Measurements from ENCODE around the gene PALLD. TPM values are rescaled to one million over a fixed set of nuclear protein-coding genes. Genes with fewer than 3 reads are reported as not detected.

Gene PALLD
- total RNA-seq, 2 experiments from 2014 or later = 0.49 to 0.78 TPM

DNA sequence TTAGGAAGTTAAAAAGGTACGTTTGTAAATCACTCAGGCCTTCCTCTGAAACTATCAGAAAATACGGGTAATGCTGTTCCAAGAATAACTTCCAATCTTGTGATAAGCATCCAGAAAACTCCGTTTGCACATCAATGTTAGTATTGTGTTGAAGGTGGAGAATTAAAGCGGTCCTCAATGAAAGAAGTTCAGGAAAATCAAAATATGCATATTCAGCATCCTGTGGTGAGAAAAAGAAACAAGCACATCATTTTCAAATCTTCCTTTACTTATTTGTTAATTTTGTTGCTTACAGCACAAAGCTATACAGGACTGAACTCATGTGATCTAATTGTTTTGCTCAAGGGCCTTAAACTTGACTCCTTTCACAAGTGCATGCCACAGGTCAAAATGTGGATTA lies 35.0 kb upstream of the PALLD start:
- DNase-seq (no peak), ATAC-seq (ENCODE audit: poor library complexity) (no peak)
- TF ChIP-seq, protein P1, sequence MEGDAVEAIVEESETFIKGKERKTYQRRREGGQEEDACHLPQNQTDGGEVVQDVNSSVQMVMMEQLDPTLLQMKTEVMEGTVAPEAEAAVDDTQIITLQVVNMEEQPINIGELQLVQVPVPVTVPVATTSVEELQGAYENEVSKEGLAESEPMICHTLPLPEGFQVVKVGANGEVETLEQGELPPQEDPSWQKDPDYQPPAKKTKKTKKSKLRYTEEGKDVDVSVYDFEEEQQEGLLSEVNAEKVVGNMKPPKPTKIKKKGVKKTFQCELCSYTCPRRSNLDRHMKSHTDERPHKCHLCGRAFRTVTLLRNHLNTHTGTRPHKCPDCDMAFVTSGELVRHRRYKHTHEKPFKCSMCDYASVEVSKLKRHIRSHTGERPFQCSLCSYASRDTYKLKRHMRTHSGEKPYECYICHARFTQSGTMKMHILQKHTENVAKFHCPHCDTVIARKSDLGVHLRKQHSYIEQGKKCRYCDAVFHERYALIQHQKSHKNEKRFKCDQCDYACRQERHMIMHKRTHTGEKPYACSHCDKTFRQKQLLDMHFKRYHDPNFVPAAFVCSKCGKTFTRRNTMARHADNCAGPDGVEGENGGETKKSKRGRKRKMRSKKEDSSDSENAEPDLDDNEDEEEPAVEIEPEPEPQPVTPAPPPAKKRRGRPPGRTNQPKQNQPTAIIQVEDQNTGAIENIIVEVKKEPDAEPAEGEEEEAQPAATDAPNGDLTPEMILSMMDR (IDR thresholded peaks at IDR 0.05) = no peak
- no peaks in the 10 kb centered on the region for H3K9me3 ChIP-seq (ENCODE audit: control insufficient read depth in 1 of 2, insufficient read depth in 1 of 2, low read length in 2 of 2)
- no peak overlapping the region for H3K27ac ChIP-seq (ENCODE audit: low read depth in 1 of 2, low read length in 2 of 2)
- H3K4me1 ChIP-seq (ENCODE audit: insufficient read depth, low read length) = no peaks in the 10 kb centered on the region
- CTCF ChIA-PET = no interaction called here
- no peaks in the 10 kb centered on the region for H3K27me3 ChIP-seq (ENCODE audit: control insufficient read depth in 1 of 2, insufficient read depth in 2 of 2, low read length in 2 of 2)
- H3K4me3 ChIP-seq (ENCODE audit: low read length) = no peak overlapping the region
- Mint-ChIP-seq H3K4me1 (ENCODE audit: low read depth) (peaks cover 4% of the 10 kb centered on the region), H3K4me3 (no peak overlapping the region), H3K9me3 (no peaks in the 10 kb centered on the region), H3K36me3 (ENCODE audit: low read depth) (peaks cover 82% of the 10 kb centered on the region), H3K27me3 (no peaks in the 10 kb centered on the region), H3K27ac (no peak overlapping the region)
- POLR2A ChIA-PET = no interaction called here
- intact Hi-C loops (cut with DNase I, micrococcal nuclease) = no loop called here
- H3K36me3 ChIP-seq (ENCODE audit: insufficient read depth, low read length) = peaks cover 23% of the 10 kb centered on the region

DNA sequence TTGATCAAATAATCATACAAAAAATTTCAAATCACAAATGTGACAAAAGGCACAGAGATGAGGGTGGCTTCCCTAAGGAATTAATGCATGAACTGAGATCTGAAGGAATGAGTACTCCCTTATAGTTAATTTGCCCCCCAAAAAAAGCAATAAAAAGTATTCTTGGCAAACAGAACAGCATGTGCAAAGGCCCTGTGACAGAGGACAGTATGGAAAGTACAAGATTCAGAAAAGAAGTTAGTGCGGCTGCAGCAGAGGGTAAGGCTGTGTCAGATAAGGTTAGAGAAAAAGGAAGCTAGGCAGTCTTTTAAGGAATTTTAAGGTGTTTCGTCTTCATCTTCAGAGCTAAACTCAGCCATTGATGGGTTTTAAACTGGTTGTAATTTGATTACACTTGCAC lies 23.9 kb upstream of the PALLD start:
- Histone ChIP-seq H3K27ac (ENCODE audit: low read depth in 1 of 2, low read length in 2 of 2) (no peak overlapping the region), H3K9me3 (ENCODE audit: control insufficient read depth in 1 of 2, insufficient read depth in 1 of 2, low read length in 2 of 2) (peaks cover 0 to 4% of the 10 kb centered on the region in 2 experiments), H3K4me3 (ENCODE audit: low read length) (no peak overlapping the region), H3K36me3 (ENCODE audit: insufficient read depth, low read length) (peaks cover 50% of the 10 kb centered on the region), H3K4me1 (ENCODE audit: insufficient read depth, low read length) (peaks cover 7% of the 10 kb centered on the region), H3K27me3 (ENCODE audit: control insufficient read depth in 1 of 2, insufficient read depth in 2 of 2, low read length in 2 of 2) (no peaks in the 10 kb centered on the region)
- Mint-ChIP-seq H3K4me3 (no peak overlapping the region), H3K36me3 (ENCODE audit: low read depth) (peaks cover 74% of the 10 kb centered on the region), H3K4me1 (ENCODE audit: low read depth) (peaks cover 52% of the 10 kb centered on the region), H3K27me3 (no peaks in the 10 kb centered on the region), H3K27ac (peak overlapping the region; percentile 2), H3K9me3 (no peaks in the 10 kb centered on the region)
- intact Hi-C loops (cut with DNase I, micrococcal nuclease) = loop anchor here in 1 of 2 experiments (10.0 kb wide), 1 partner anchor 532 kb away; no protein-coding TSS in a partner anchor
- ChIA-PET CTCF (interaction anchor here (1.1 kb wide), 1 partner anchor 9 kb away, joined by 4 read pairs; no protein-coding TSS in a partner anchor), POLR2A (interaction anchor here (1.2 kb wide), 1 partner anchor 8 kb away, joined by 4 read pairs; the partner anchor contains the start of gene DDX60L)
- no peak for ATAC-seq (ENCODE audit: poor library complexity)
- TF ChIP-seq, protein P1 (IDR thresholded peaks at IDR 0.05) = no peak
- DNase-seq = no peak

DNA sequence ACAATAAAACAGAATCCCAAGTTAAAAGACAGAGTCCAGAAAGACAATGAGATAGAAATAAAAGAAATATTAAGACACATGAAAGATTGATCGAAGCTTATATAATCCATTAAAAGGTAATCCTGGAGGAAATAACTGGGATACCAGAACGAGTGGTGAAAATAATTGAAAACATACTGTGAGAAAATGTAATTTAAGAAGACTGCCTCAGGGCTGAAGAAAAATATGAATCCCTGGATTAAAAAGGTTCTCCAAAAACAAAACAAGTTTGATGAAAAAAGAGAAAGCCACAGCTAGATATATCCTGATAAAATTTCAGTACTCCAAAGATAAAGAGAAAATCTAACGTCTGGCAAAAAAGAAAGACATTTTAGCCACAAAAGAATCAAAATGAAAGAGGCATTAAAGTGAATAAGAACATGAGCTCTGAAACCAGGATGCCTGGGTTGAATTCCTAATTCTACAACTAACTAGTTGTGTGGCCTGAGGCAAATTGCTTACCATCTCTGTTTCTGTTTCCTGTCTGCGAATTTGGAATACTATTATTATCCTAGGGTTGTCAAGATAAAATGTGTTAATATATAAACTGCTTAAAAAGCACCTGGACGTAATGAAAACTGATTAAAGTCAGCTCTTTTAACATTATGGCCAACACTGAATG lies 22.1 kb upstream of the PALLD start:
- ATAC-seq (ENCODE audit: poor library complexity) (no peak), DNase-seq (no peak)
- Mint-ChIP-seq H3K4me1 (ENCODE audit: low read depth) (peaks cover 66% of the 10 kb centered on the region), H3K4me3 (no peak overlapping the region), H3K36me3 (ENCODE audit: low read depth) (peaks cover 64% of the 10 kb centered on the region), H3K9me3 (no peaks in the 10 kb centered on the region), H3K27ac (peak overlapping the region; percentile 55), H3K27me3 (no peaks in the 10 kb centered on the region)
- ChIA-PET CTCF (no interaction called here), POLR2A (interaction anchor here (1.4 kb wide), 1 partner anchor 157 kb away, joined by 4 read pairs; the partner anchor contains the start of gene DDX60)
- no peak overlapping the region for H3K27ac ChIP-seq (ENCODE audit: low read depth in 1 of 2, low read length in 2 of 2)
- H3K4me3 ChIP-seq (ENCODE audit: low read length) = no peak overlapping the region
- no peaks in the 10 kb centered on the region for H3K27me3 ChIP-seq (ENCODE audit: control insufficient read depth in 1 of 2, insufficient read depth in 2 of 2, low read length in 2 of 2)
- no peaks in the 10 kb centered on the region for H3K9me3 ChIP-seq (ENCODE audit: control insufficient read depth in 1 of 2, insufficient read depth in 1 of 2, low read length in 2 of 2)
- peaks cover 34% of the 10 kb centered on the region for H3K36me3 ChIP-seq (ENCODE audit: insufficient read depth, low read length)
- peaks cover 16% of the 10 kb centered on the region for H3K4me1 ChIP-seq (ENCODE audit: insufficient read depth, low read length)
- intact Hi-C loops (cut with DNase I, micrococcal nuclease) = loop anchor here in 1 of 2 experiments (5.0 to 10.0 kb wide), 2 partner anchors 530 to 1143 kb away; no protein-coding TSS in a partner anchor
- TF ChIP-seq, protein P1 (IDR thresholded peaks at IDR 0.05) = no peak
